ENCODE measurements around the gene MRPL27.

GRCh38 chr17:50370052-50370451 is 2.9 kb downstream of the MRPL27 start:
- no peak for TF ChIP-seq EZH2phosphoT487 (IDR thresholded peaks at IDR 0.05; ENCODE audit: low read depth)
- TF ChIP-seq CTCF (IDR thresholded peaks at IDR 0.05; ENCODE audit: low read depth, low read length): no peak
